PC-9 (cell line): ENCODE data around the gene POLD3. TPM values are rescaled to one million over a fixed set of nuclear protein-coding genes. Genes with fewer than 3 reads are reported as not detected.

ENCODE experiments used
- BruUV-seq: library from RNA; stranded (reverse); fragments of 400-500 nt; replicated peaks from 2 replicates; lab custom pipeline; 2021; lab: Mats Ljungman, UMichigan
- CTCF ChIA-PET: fragments of 300-600 bp; sonication (Branson Sonifier 250); formaldehyde crosslinking; loops from one replicate; lab custom pipeline; 2022; ENCODE audit warnings: antibody characterized with exemption; lab: Charles Lee
- POLR2A ChIA-PET: fragments of 300-600 bp; sonication (Branson Sonifier 250); formaldehyde crosslinking; loops from one replicate; lab custom pipeline; 2022; ENCODE audit warnings: antibody characterized with exemption; ENCODE audit not compliant: unreplicated experiment; lab: Charles Lee
- DNase-seq, 2 experiments: peaks; one replicate each; pipeline versions ENCODE4 v3.0.0 to v3.0.0-alpha.2; 2015 to 2022; ENCODE audit warnings: mixed read lengths in 1 of 2
- H2AFZ ChIP-seq: fragments of 200-600 bp; sonication (generic); 2 replicates; pipeline ENCODE4 v1.8.1; 2017; ENCODE audit warnings: antibody characterized with exemption
- H3F3A ChIP-seq: fragments of 200-600 bp; sonication (generic); 2 replicates; pipeline ENCODE4 v1.8.1; 2017; ENCODE audit warnings: antibody characterized with exemption, mild to moderate bottlenecking, low read depth; ENCODE audit not compliant: insufficient read depth
- H3K27ac ChIP-seq: fragments of 200-600 bp; sonication (generic); 2 replicates; pipeline ENCODE4 v1.6.1; 2016; ENCODE audit warnings: mixed run types
- H3K27me3 ChIP-seq: fragments of 200-600 bp; sonication (generic); 2 replicates; pipeline ENCODE4 v1.6.1; 2016; ENCODE audit warnings: low read depth, mixed run types; ENCODE audit not compliant: insufficient read depth
- H3K36me3 ChIP-seq: fragments of 200-600 bp; sonication (generic); 2 replicates; pipeline ENCODE4 v1.6.1; 2016; ENCODE audit warnings: low read depth, mixed run types
- H3K4me1 ChIP-seq: fragments of 200-600 bp; sonication (generic); replicated peaks from 2 replicates; pipeline ENCODE4 v1.6.1; 2016; ENCODE audit warnings: mixed run types; ENCODE audit not compliant: insufficient read depth
- H3K4me2 ChIP-seq: fragments of 200-600 bp; sonication (generic); 2 replicates; pipeline ENCODE4 v1.6.1; 2017; ENCODE audit warnings: mixed run types
- H3K4me3 ChIP-seq: fragments of 200-600 bp; sonication (generic); 2 replicates; pipeline ENCODE4 v1.6.1; 2016; ENCODE audit warnings: mixed run types
- H3K79me2 ChIP-seq: fragments of 200-600 bp; sonication (generic); 2 replicates; pipeline ENCODE4 v1.6.1; 2017; ENCODE audit warnings: low read depth, mixed run types
- H3K9me2 ChIP-seq: fragments of 200-600 bp; sonication (generic); 2 replicates; pipeline ENCODE4 v1.8.1; 2017; ENCODE audit warnings: mild to moderate bottlenecking; ENCODE audit not compliant: insufficient read depth
- H3K9me3 ChIP-seq: fragments of 200-600 bp; sonication (generic); 2 replicates; pipeline ENCODE4 v1.8.1; 2016; ENCODE audit warnings: low read depth; ENCODE audit not compliant: insufficient read depth
- H4K20me1 ChIP-seq: fragments of 200-600 bp; sonication (generic); 2 replicates; pipeline ENCODE4 v1.8.1; 2017; ENCODE audit not compliant: insufficient read depth
- EZH2 ChIP-seq: fragments of 200-600 bp; sonication (generic); IDR thresholded peaks from 2 replicates; pipeline ENCODE4 v1.8.0; 2017; ENCODE audit warnings: antibody characterized with exemption, low read depth
- intact Hi-C: fragments of 100-400 bp; cut with micrococcal nuclease; formaldehyde crosslinking; loops from one replicate; pipeline ENCODE4 v1.10.0; 2022; ENCODE audit not compliant: unreplicated experiment
- total RNA-seq: library from RNA; stranded (reverse); gene quantifications from 2 replicates; pipeline ENCODE4 v1.2.3, GENCODE V29; 2021
- TF ChIP-seq, protein P1 (sequence below): fragments of 200-600 bp; sonication (generic); conservative IDR thresholded peaks from 2 replicates; pipeline ENCODE4 v1.6.1; 2017; ENCODE audit warnings: mixed run types, antibody characterized with exemption, mild to moderate bottlenecking, moderate library complexity

Gene POLD3
- total RNA-seq, 1 experiment from 2014 or later: 44.1 TPM

DNA sequence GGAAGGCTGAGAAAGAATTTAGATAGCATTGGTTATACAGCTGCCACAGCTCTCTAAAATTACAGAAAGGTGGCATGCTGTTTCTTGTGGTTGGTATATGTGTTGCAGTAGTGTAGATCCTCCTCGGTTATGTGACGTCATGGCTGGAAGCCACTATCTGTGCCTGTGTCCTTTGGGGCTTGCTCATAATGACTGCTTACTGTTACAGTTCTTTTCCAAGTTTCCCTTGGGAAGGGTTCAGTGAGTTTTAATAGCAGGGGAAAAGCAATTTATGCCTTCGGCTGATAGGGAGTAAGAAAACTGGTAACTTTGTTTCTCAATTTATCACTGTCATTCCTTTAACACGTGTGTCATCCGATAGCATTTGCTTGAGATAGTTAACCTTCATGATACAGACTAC is 47.2 kb downstream of the POLD3 start:
- H3K27me3 ChIP-seq: no peaks in the 10 kb centered on the region
- no peak overlapping the region for H2AFZ ChIP-seq
- DNase-seq: no peak
- H4K20me1 ChIP-seq: no peaks in the 10 kb centered on the region
- H3F3A ChIP-seq: peaks cover 17% of the 10 kb centered on the region; the same call in 1 of the 2 replicates
- TF ChIP-seq EZH2: no peak
- TF ChIP-seq, protein P1, sequence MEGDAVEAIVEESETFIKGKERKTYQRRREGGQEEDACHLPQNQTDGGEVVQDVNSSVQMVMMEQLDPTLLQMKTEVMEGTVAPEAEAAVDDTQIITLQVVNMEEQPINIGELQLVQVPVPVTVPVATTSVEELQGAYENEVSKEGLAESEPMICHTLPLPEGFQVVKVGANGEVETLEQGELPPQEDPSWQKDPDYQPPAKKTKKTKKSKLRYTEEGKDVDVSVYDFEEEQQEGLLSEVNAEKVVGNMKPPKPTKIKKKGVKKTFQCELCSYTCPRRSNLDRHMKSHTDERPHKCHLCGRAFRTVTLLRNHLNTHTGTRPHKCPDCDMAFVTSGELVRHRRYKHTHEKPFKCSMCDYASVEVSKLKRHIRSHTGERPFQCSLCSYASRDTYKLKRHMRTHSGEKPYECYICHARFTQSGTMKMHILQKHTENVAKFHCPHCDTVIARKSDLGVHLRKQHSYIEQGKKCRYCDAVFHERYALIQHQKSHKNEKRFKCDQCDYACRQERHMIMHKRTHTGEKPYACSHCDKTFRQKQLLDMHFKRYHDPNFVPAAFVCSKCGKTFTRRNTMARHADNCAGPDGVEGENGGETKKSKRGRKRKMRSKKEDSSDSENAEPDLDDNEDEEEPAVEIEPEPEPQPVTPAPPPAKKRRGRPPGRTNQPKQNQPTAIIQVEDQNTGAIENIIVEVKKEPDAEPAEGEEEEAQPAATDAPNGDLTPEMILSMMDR: no peak
- peaks cover 40% of the 10 kb centered on the region; the same call in 1 of the 2 replicates for H3K36me3 ChIP-seq
- BruUV-seq: no TSS peak
- no peak overlapping the region for H3K4me3 ChIP-seq
- peaks cover 8% of the 10 kb centered on the region; the same call in 1 of the 2 replicates for H3K4me1 ChIP-seq
- CTCF ChIA-PET: interaction anchor here (0.7 kb wide), 1 partner anchor 1331 kb away, joined by 3 read pairs; no protein-coding TSS in a partner anchor
- no peak overlapping the region for H3K27ac ChIP-seq
- H3K9me3 ChIP-seq: no peaks in the 10 kb centered on the region
- H3K4me2 ChIP-seq: no peak overlapping the region
- POLR2A ChIA-PET: no interaction called here
- intact Hi-C loops: no loop called here
- H3K79me2 ChIP-seq: no peaks in the 10 kb centered on the region
- no peaks in the 10 kb centered on the region for H3K9me2 ChIP-seq

DNA sequence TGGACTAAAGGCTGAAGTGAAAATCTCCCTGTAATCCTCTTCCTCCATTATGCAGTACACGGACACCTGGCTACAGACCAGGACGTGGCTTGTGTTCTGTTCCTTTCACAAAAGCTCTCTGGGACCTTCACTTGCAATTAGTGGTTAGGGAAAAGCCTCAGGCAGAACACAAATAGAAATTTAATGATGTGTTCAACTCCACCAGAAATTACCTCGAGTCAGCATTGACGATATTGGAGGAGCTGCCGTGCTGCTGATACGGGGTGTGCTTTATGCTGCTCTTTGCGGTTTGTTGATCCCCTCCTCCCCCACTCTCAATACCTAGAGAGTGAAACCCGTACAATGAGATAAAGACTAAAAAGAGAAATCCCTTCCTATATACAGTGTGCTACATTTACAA is 48.9 kb downstream of the POLD3 start:
- Histone ChIP-seq H3K4me2 (no peak overlapping the region), H3F3A (peaks cover 3% of the 10 kb centered on the region; the same call in 1 of the 2 replicates), H3K4me1 (peaks cover 7% of the 10 kb centered on the region; the same call in 1 of the 2 replicates), H3K27ac (no peak overlapping the region), H3K9me2 (no peaks in the 10 kb centered on the region), H4K20me1 (no peaks in the 10 kb centered on the region), H3K79me2 (no peaks in the 10 kb centered on the region), H3K27me3 (no peaks in the 10 kb centered on the region), H3K4me3 (no peak overlapping the region), H3K9me3 (no peaks in the 10 kb centered on the region), H2AFZ (no peak overlapping the region), H3K36me3 (peaks cover 31% of the 10 kb centered on the region; the same call in 1 of the 2 replicates)
- intact Hi-C loops: no loop called here
- ChIA-PET CTCF (no interaction called here), POLR2A (no interaction called here)
- BruUV-seq: no TSS peak
- DNase-seq: no peak
- no peak for TF ChIP-seq EZH2
- TF ChIP-seq, protein P1: no peak

DNA sequence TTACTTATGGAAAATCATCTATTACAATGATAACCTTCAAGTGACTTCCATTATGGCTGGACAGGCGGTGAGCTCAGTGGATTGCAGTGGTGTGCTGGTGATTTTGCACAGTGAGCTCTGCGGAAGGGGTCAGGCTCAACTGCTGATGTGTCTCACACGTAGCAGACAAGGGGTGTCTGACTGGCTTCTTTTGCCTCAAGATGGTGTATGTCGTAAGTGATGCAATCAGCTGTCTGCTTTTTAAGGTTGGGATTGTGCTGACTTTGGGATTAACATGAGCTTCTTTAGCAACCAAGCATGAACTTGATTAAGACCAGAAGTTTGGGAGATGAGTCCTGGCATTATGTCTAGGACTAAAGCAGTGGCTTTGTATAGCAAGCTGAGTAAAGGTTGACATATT is 49.5 kb downstream of the POLD3 start:
- ChIA-PET CTCF (no interaction called here), POLR2A (no interaction called here)
- TF ChIP-seq, protein P1: no peak
- no peak for TF ChIP-seq EZH2
- no peak overlapping the region for H2AFZ ChIP-seq
- BruUV-seq: no TSS peak
- no peaks in the 10 kb centered on the region for H3F3A ChIP-seq
- no peak for DNase-seq
- H3K9me2 ChIP-seq: no peaks in the 10 kb centered on the region
- no peaks in the 10 kb centered on the region for H4K20me1 ChIP-seq
- no peaks in the 10 kb centered on the region for H3K9me3 ChIP-seq
- intact Hi-C loops: no loop called here
- no peaks in the 10 kb centered on the region for H3K27me3 ChIP-seq
- H3K4me2 ChIP-seq: no peak overlapping the region
- no peaks in the 10 kb centered on the region for H3K79me2 ChIP-seq
- no peak overlapping the region for H3K4me3 ChIP-seq
- no peak overlapping the region for H3K27ac ChIP-seq
- H3K36me3 ChIP-seq: peaks cover 30% of the 10 kb centered on the region; the same call in 1 of the 2 replicates
- H3K4me1 ChIP-seq: peaks cover under 1% of the 10 kb centered on the region; the same call in 1 of the 2 replicates
